Neural cell (in vitro differentiated cells): ENCODE data around the gene CAT. TPM values are rescaled to one million over a fixed set of nuclear protein-coding genes. Genes with fewer than 3 reads are reported as not detected.

Source experiments
- H2AFZ ChIP-seq: fragments of 200-600, 300-800 bp; sonication (generic), shearing (Covaris generic); 2 replicates; pipeline ENCODE4 v1.6.0; 2014; ENCODE audit warnings: low read depth, mild to moderate bottlenecking, antibody characterized with exemption, low read length, moderate library complexity
- H3F3A ChIP-seq: fragments of 200-600 bp; shearing (Covaris generic); 2 replicates; pipeline ENCODE4 v1.6.1; 2016; ENCODE audit warnings: mild to moderate bottlenecking, moderate library complexity, mixed read lengths, antibody characterized with exemption, low read length; ENCODE audit not compliant: insufficient read depth, poor library complexity, severe bottlenecking
- H3K27ac ChIP-seq: fragments of 200-600, 300-800 bp; sonication (generic), shearing (Covaris generic); 2 replicates; pipeline ENCODE4 v1.5.1; 2014; ENCODE audit warnings: mild to moderate bottlenecking, low read length, moderate library complexity
- H3K27me3 ChIP-seq: fragments of 300-800, 200-600 bp; sonication (generic), shearing (Covaris generic); 2 replicates; pipeline ENCODE4 v1.6.0; 2014; ENCODE audit warnings: mild to moderate bottlenecking, low read depth, low read length, moderate library complexity; ENCODE audit not compliant: insufficient read depth
- H3K36me3 ChIP-seq: fragments of 300-800, 200-600 bp; sonication (generic), shearing (Covaris generic); 2 replicates; pipeline ENCODE4 v1.5.1; 2014; ENCODE audit warnings: mild to moderate bottlenecking, antibody characterized with exemption, low read length, moderate library complexity; ENCODE audit not compliant: insufficient read depth
- H3K4me2 ChIP-seq: fragments of 300-800, 200-600 bp; sonication (generic), shearing (Covaris generic); 2 replicates; pipeline ENCODE4 v1.6.0; 2014; ENCODE audit warnings: mild to moderate bottlenecking, low read length
- H3K4me3 ChIP-seq: fragments of 300-800, 200-600 bp; sonication (generic), shearing (Covaris generic); 2 replicates; pipeline ENCODE4 v1.5.1; 2014; ENCODE audit warnings: mild to moderate bottlenecking, low read length, moderate library complexity
- H3K79me2 ChIP-seq: fragments of 200-600 bp; shearing (Covaris generic); replicated peaks from 2 replicates; pipeline ENCODE4 v1.6.0; 2014; ENCODE audit warnings: mild to moderate bottlenecking, low read length, moderate library complexity; ENCODE audit not compliant: insufficient read depth
- H3K9ac ChIP-seq: fragments of 300-800, 200-600 bp; sonication (generic), shearing (Covaris generic); 2 replicates; pipeline ENCODE4 v1.6.1; 2016; ENCODE audit warnings: mild to moderate bottlenecking, low read length, mixed read lengths
- H3K9me2 ChIP-seq: fragments of 200-600 bp; shearing (Covaris generic); 2 replicates; pipeline ENCODE4 v1.6.1; 2016; ENCODE audit warnings: mild to moderate bottlenecking, low read length, mixed read lengths; ENCODE audit not compliant: insufficient read depth
- H3K9me3 ChIP-seq: fragments of 200-600, 300-800 bp; sonication (generic), shearing (Covaris generic); 2 replicates; pipeline ENCODE4 v1.6.1; 2016; ENCODE audit warnings: mild to moderate bottlenecking, mixed run types, low read length, moderate library complexity, mixed read lengths
- H4K20me1 ChIP-seq: fragments of 200-600 bp; shearing (Covaris generic); 2 replicates; pipeline ENCODE4 v1.6.1; 2016; ENCODE audit warnings: mild to moderate bottlenecking, mixed run types; ENCODE audit not compliant: insufficient read depth
- CTCF ChIP-seq: fragments of 450-650 bp; IDR thresholded peaks from 2 replicates; pipeline ENCODE4 v1.5.1; 2014; ENCODE audit warnings: antibody characterized with exemption, mild to moderate bottlenecking, moderate library complexity; ENCODE audit not compliant: poor library complexity, severe bottlenecking
- EP300 ChIP-seq: fragments of 450-650 bp; conservative IDR thresholded peaks from 2 replicates; pipeline ENCODE4 v1.6.1; 2014; ENCODE audit warnings: antibody characterized with exemption, mild to moderate bottlenecking, moderate library complexity; ENCODE audit not compliant: poor library complexity, severe bottlenecking
- EZH2 ChIP-seq: fragments of 200-600, 300-800 bp; shearing (Covaris generic), sonication (generic); IDR thresholded peaks from 2 replicates; pipeline ENCODE4 v1.6.1; 2014; ENCODE audit warnings: antibody characterized with exemption, low read length, borderline replicate concordance, mild to moderate bottlenecking; ENCODE audit not compliant: insufficient read depth, poor library complexity, severe bottlenecking
- MXI1 ChIP-seq: fragments of 450-650 bp; conservative IDR thresholded peaks from 2 replicates; pipeline ENCODE4 v1.6.1; 2014; ENCODE audit warnings: antibody characterized with exemption, mild to moderate bottlenecking; ENCODE audit not compliant: poor library complexity, severe bottlenecking
- POLR2AphosphoS5 ChIP-seq: IDR thresholded peaks from 2 replicates; pipeline ENCODE4 v1.6.1; 2012
- RAD21 ChIP-seq: fragments of 450-650 bp; conservative IDR thresholded peaks from 2 replicates; pipeline ENCODE4 v1.6.1; 2014; ENCODE audit warnings: antibody characterized with exemption, mild to moderate bottlenecking, moderate library complexity
- SMC3 ChIP-seq: fragments of 450-650 bp; conservative IDR thresholded peaks from 2 replicates; pipeline ENCODE4 v1.6.1; 2014; ENCODE audit warnings: antibody characterized with exemption, mild to moderate bottlenecking, moderate library complexity; ENCODE audit not compliant: poor library complexity
- TAF1 ChIP-seq: IDR thresholded peaks from 2 replicates; pipeline ENCODE4 v1.6.1; 2012; ENCODE audit warnings: low read depth
- polyA plus RNA-seq: library from polyadenylated mRNA; depleted of rRNA; stranded (reverse); fragments of >200 nt; gene quantifications from 2 replicates; pipeline ENCODE4 v1.2.3, GENCODE V29; 2014
- TF ChIP-seq, protein P1 (sequence below): IDR thresholded peaks from 2 replicates; pipeline ENCODE4 v1.6.1; 2012; ENCODE audit warnings: borderline replicate concordance

The CAT gene
- polyA plus RNA-seq, 1 donor from 2014 or later: 40.1 TPM

- Histone ChIP-seq H3K4me3 (no peak overlapping the region), H3K27me3 (no peaks in the 10 kb centered on the region), H3K9me2 (no peaks in the 10 kb centered on the region), H3F3A (no peaks in the 10 kb centered on the region), H3K9me3 (no peaks in the 10 kb centered on the region), H4K20me1 (no peaks in the 10 kb centered on the region), H3K36me3 (no peaks in the 10 kb centered on the region), H3K4me2 (no peak overlapping the region), H3K9ac (no peak overlapping the region), H3K79me2 (no peaks in the 10 kb centered on the region), H2AFZ (no peak overlapping the region), H3K27ac (no peak overlapping the region)
- TF ChIP-seq RAD21 (no peak), EP300 (no peak), CTCF (no peak), EZH2 (no peak), MXI1 (no peak), TAF1 (no peak), POLR2AphosphoS5 (no peak), SMC3 (no peak)
- TF ChIP-seq, protein P1, sequence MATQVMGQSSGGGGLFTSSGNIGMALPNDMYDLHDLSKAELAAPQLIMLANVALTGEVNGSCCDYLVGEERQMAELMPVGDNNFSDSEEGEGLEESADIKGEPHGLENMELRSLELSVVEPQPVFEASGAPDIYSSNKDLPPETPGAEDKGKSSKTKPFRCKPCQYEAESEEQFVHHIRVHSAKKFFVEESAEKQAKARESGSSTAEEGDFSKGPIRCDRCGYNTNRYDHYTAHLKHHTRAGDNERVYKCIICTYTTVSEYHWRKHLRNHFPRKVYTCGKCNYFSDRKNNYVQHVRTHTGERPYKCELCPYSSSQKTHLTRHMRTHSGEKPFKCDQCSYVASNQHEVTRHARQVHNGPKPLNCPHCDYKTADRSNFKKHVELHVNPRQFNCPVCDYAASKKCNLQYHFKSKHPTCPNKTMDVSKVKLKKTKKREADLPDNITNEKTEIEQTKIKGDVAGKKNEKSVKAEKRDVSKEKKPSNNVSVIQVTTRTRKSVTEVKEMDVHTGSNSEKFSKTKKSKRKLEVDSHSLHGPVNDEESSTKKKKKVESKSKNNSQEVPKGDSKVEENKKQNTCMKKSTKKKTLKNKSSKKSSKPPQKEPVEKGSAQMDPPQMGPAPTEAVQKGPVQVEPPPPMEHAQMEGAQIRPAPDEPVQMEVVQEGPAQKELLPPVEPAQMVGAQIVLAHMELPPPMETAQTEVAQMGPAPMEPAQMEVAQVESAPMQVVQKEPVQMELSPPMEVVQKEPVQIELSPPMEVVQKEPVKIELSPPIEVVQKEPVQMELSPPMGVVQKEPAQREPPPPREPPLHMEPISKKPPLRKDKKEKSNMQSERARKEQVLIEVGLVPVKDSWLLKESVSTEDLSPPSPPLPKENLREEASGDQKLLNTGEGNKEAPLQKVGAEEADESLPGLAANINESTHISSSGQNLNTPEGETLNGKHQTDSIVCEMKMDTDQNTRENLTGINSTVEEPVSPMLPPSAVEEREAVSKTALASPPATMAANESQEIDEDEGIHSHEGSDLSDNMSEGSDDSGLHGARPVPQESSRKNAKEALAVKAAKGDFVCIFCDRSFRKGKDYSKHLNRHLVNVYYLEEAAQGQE: no peak
These were observed 71.5 kb downstream of the CAT start for GRCh38 chr11:34510218-34510617.

DNA sequence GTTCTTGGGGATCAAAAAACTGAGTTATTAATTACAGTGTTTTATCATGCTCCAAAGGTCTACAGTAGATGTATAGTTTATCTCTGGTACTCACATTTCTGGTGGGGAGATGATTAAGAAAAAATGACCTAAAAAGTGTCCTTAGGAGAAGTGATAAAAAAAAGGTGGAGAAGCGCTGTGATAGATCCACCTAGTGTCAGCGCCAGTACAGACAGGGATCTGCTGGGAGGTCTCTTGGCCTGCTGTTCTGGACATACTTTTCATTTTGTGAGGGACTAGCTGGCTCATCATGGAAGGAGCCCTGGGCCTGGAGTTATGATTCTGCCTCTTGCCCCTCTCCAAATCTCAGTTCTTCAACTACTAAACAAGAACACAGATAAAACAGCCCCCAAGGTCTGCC lies 71.9 kb downstream of the CAT start:
- Histone ChIP-seq H3K4me3 (no peak overlapping the region), H3K9me3 (no peaks in the 10 kb centered on the region), H3K27me3 (no peaks in the 10 kb centered on the region), H3K79me2 (no peaks in the 10 kb centered on the region), H3F3A (no peaks in the 10 kb centered on the region), H3K9ac (no peak overlapping the region), H2AFZ (no peak overlapping the region), H3K9me2 (no peaks in the 10 kb centered on the region), H3K27ac (no peak overlapping the region), H3K36me3 (no peaks in the 10 kb centered on the region), H3K4me2 (no peak overlapping the region), H4K20me1 (no peaks in the 10 kb centered on the region)
- TF ChIP-seq RAD21: no peak
- TF ChIP-seq TAF1: no peak
- TF ChIP-seq POLR2AphosphoS5: no peak
- TF ChIP-seq MXI1: no peak
- TF ChIP-seq, protein P1: no peak
- TF ChIP-seq SMC3: no peak
- no peak for TF ChIP-seq CTCF
